ENCODE data around the gene UNC13C.

UNC13C gene

GRCh38 chr15:54120949-54121463 lies 142.8 kb downstream of the UNC13C start:
- DNase-seq = no peak

DNA sequence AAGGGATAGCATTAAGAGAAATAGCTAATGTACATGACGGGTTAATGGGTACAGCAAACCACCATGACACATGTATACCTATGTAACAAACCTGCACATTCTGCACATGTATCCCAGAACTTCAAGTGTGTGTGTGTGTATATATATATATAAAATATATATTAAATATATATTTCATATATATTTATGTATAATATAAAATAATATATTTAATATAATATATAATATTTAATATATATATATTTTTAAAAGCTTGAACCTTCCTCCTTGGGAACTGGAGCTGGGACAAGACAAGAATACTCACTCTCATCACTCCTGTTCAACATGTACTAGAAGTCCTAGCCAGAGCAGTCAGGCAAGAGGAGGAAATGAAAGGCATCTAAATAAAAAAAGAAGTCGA lies 149.3 kb downstream of the UNC13C start:
- no peak for DNase-seq

DNA sequence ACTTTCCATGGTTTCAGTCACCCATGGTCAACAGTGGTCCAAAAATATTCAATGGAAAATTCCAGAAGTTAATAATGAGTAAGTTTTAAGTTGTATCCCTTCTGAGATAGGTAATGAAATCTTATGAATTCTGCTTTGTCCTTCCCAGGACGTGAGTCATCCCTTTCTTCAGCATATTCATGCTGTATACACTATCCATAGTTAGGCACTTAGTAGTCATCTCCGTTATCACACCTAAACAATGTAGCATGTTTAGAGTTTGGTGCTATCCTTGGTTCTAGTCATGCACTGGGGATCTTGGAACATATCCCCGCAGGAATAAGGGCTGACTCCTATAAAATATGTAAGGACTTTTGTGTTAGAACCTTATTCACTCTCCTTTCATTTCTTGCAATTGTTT lies 153.2 kb downstream of the UNC13C start:
- DNase-seq = no peak

- no peak for DNase-seq
Measured at GRCh38 chr15:54149115-54149531, 170.9 kb downstream of the UNC13C start.

DNA sequence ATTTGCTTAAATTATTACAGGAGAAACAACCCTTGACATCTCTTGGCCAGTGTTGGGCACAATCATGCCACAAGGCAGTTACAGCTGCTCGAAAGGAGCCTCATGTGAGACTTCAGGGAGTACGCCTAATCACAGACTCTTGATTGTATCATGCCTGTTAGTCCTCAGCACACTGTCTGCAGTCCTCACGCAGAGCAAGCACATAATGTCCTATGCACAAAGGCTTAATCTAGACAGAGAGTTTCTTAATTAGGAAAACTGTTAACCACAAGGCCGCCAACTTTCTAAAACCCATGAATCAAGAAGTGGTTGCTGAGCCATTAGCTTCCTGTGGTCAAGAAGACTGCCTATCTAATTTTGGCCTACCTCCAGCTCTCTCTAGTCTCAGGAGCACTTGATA lies 172.0 kb downstream of the UNC13C start:
- DNase-seq = no peak

DNA sequence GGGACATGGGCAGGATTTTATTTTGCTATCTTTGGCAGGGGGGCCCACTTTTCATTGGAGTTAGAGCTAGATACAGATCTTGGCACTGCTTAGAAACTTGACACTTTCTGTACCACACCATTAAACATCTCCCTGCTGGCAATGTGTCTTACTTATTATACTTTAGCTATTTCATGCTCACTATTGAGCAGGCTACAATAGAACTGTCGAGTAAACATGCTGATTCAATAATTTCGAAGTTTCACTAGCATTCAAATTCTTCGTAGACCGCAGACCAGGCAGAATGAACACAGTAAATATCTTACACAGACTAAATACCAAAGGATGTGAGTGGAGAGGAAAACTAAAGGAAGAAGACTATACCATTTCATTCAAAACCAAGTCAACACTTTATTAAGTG lies 180.8 kb downstream of the UNC13C start:
- DNase-seq = no peak

GRCh38 chr15:54187325-54187724 lies 209.1 kb downstream of the UNC13C start:
- no peak for DNase-seq

- no peak for DNase-seq
Measured at GRCh38 chr15:54197995-54198394, 219.8 kb downstream of the UNC13C start.

DNA sequence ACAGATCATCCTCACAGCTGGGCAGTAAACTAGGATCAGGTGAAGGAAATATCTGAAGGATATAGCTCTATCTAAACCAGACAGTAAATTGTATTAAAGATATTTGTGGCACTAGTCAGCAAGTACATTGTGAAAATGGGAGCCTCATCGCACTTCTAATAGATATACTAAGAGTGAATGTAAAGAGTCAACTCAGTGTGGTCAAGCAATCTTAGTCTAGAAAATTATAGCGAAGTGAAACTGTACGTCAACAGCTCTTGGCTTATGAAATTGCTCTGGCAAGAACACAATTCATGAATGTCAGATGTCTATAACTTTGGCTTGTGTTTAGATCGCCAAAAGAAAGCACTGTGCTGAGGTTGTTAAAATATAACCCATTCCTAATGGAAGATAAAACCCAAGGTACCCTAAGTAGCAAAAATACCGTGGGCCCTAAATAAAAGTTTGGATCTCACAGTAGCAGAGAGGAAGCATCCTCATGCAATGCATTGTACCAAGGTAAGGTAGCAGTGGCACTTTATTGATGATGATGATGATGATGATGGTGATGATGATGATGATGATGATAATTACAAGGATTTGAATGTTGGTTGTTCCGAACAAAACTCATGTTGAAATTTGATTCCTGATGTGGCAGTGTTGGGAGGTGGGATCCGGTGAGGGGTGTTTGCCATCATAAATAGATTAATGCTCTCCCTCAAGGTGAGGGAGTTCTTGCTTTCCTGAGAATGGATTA lies 228.5 kb downstream of the UNC13C start:
- DNase-seq = no peak

DNA sequence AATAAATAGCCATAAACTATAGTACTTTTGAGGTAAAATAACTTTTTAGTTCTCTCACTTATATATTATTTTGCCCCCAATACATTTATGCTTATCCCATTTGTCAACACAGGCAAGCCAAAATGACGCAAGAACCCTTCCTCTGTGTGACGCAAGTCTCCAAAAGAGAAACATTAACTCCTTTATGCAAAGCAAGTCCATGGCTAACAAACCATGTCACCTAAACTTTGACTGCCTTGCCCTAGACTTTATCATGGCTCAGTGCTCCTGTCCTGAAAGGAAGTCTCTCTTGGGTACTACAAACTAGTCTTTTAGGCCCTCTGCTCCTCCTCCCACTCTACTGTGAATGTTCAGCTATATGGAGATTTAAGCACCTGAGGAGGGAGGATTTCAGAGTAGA lies 230.5 kb downstream of the UNC13C start:
- no peak for DNase-seq

- no peak for DNase-seq
Measured at GRCh38 chr15:54212635-54213034, 234.4 kb downstream of the UNC13C start.

DNA sequence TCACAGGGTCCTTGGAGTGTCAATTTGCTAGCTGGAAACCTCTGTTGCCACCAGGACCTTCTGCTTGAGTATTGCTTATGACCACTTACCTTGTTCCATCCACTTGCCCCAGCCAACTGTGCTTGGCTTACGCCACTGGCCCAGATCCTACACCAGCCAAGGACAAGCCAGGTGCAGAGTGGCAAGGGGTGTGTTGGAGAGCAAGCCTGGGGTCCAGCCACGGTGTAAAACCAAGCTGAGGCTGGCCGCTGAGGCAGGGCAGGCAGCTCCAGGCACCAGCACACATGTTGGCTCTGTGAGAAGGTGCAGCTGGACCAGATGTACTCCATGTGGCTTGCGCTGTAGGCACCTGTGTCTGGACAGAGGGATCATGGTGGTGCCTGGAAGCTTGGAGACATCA lies 248.2 kb downstream of the UNC13C start:
- DNase-seq = no peak

- no peak for DNase-seq
Measured at GRCh38 chr15:54227569-54227968, 249.3 kb downstream of the UNC13C start.

DNA sequence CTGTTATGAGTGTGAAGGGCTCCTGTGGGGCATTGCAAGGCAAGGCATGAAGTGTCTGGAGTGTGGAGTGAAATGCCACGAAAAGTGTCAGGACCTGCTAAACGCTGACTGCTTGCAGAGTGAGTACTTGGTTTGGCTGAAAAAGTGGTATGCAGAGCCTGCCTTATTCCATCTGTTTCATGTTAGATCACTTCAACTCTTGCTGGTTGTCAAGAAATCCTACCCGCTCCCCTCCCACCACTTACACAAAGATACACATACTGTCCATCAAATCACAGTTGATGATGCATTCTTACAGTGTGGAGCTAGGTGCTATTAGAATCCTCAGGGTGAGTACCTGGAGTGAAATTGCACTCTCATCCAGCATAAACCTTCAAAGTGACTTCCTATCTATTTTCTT lies 272.1 kb downstream of the UNC13C start:
- DNase-seq = no peak

- DNase-seq = no peak
Measured at GRCh38 chr15:54256190-54256589, 277.9 kb downstream of the UNC13C start.

- DNase-seq = no peak
Measured at GRCh38 chr15:54273928-54274327, 295.7 kb downstream of the UNC13C start.

DNA sequence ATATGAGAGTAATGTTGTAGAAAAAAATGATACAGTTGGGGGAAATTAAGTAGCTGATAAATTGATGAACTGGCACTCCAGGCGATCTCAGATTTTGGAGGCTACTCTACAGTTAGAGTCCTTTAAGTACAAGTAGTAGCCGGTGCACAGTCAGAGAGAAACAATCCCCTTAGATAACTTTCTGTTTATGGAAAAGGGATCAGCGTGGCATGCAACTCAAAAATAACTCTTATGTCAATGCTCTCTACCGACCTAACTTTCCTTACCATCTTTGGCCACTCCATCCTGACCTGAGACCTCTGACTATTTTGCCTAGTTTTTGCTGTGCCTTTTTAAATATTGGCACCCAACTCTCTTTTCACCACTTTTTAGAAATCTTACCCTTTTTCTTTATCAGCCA lies 299.6 kb downstream of the UNC13C start:
- DNase-seq = no peak

- DNase-seq = no peak
Measured at GRCh38 chr15:54280726-54281125, 302.5 kb downstream of the UNC13C start.

DNA sequence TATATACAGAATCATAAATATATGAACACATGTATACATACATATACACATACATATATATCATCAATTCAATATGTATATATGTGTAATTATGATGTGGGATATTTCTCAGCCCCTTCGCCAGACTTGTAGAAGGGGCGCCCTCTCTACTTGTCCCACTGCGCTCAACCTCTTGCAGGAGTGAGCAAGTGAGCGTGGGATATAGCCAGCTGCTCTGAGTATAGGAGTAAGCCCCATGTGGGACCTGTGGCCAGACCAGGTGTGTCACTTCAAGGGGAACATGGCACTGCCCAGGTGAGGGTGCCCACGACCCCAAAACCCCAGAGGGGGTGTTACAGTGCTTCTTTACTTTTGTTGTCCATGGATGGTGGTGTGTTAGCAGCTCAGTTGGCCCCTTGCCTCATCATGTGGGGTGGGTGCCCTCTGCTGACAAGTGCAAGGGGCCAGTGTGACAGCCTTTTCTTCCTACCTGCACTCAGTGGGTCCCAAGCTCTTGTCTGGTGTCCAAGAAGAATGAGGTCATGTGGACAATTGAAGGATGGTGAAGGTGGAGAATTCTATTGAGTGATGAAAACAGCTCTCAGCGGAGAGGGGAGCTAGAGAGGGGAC lies 304.1 kb downstream of the UNC13C start:
- no peak for DNase-seq

DNA sequence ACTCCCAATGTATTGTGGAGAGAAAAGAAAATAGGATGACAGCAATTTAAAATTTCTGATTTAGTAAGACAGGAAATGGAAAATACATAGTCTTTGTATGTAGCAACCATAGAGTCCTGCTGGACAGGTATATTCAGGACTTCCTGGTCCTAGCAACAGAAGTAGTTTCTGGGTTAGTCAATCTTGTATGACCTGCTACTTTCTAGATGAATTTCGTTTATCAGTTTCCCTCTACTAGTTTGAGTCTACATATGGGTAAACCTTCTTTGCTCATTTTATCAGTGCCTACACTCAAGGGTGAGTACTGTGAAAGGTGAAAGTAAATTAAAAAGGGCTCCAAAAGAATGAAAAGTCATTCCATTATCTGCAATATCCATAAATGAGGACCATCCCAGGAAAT lies 309.8 kb downstream of the UNC13C start:
- no peak for DNase-seq

DNA sequence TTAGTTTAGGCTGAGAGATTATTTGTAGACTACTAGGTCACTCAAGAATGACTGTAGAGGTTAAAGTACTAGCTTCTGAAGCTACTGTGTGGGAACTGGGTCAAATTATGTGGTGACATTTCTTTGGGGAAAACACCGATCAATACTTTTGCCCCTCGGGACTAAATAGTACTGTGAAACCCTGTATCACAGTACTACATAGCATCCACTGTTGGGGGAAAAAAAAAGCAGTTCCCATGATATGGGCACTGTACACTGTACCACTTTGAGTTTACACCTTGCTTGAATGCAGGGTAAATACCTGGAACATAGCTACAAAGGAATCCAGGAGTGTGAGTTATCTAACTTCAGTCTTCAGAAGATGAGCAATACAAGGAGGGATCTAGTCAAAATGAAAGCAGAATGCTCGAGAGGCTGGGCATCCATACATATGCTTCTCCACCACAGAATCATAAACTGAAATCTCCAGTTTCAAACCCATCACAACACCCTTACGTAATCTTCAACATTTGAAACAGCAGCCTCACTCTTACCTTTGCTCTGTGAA lies 311.4 kb downstream of the UNC13C start:
- no peak for DNase-seq

DNA sequence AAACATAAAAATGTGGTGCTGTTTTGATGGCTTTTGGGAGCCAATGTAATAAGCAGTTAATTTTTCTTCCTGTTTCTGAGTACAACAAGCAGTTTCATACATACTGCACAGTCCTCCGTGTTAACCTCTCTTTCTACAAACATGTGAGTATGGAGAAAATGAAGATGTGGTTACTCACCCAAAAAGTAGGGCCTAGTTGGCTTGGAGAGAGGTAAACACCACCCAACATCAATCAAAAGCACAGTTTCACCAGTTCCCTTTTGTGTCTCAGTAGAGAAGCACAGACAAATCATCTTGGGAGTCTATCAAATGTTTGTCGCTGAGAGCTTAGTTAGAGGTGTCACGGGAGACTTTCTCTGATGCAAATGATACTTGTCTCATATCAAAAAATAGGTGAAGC lies 320.2 kb downstream of the UNC13C start:
- DNase-seq = no peak

GRCh38 chr15:54304321-54304720 lies 326.1 kb downstream of the UNC13C start:
- DNase-seq = no peak

- no peak for DNase-seq
Measured at GRCh38 chr15:54305138-54305537, 326.9 kb downstream of the UNC13C start.
